Neuronal stem cell (in vitro differentiated cells): Measurements from ENCODE around the gene PPIE.
"Not testable (repeated sequence)": the region's sequence is repeated elsewhere in the genome, so short reads cannot be mapped to it uniquely, and the experiment has no call there.

Experiments
- DNase-seq: peaks from one replicate; pipeline ENCODE4 v3.0.0-alpha.2; 2013; ENCODE audit warnings: low spot score
- H2AFZ ChIP-seq: one replicate; pipeline ENCODE4 v1.6.1; 2013; ENCODE audit warnings: mild to moderate bottlenecking, low read length, inconsistent platforms
- H2AK5ac ChIP-seq: 2 replicates; pipeline ENCODE4 v1.6.1; 2013; ENCODE audit warnings: low read depth, mild to moderate bottlenecking, inconsistent platforms, low read length, moderate library complexity, mixed read lengths
- H2BK120ac ChIP-seq: 2 replicates; pipeline ENCODE4 v1.6.1; 2013; ENCODE audit warnings: low read depth, mild to moderate bottlenecking, inconsistent platforms, low read length, moderate library complexity, mixed read lengths
- H2BK12ac ChIP-seq: one replicate; pipeline ENCODE4 v1.6.1; 2013; ENCODE audit warnings: low read length, inconsistent platforms
- H2BK15ac ChIP-seq: 2 replicates; pipeline ENCODE4 v1.6.1; 2013; ENCODE audit warnings: mild to moderate bottlenecking, low read length, inconsistent platforms, mixed read lengths
- H2BK5ac ChIP-seq: one replicate; pipeline ENCODE4 v1.6.1; 2013; ENCODE audit warnings: inconsistent platforms, mild to moderate bottlenecking, low read length, moderate library complexity
- H3K14ac ChIP-seq: one replicate; pipeline ENCODE4 v1.6.1; 2013; ENCODE audit warnings: low read length, inconsistent platforms
- H3K18ac ChIP-seq: 2 replicates; pipeline ENCODE4 v1.6.1; 2013; ENCODE audit warnings: low read length, inconsistent platforms
- H3K23ac ChIP-seq: 2 replicates; pipeline ENCODE4 v1.6.1; 2013; ENCODE audit warnings: low read depth, mild to moderate bottlenecking, mixed read lengths, low read length, inconsistent platforms; ENCODE audit not compliant: poor library complexity
- H3K27ac ChIP-seq: replicated peaks from 3 replicates; pipeline ENCODE4 v1.5.1; 2013; ENCODE audit warnings: low read length, inconsistent platforms
- H3K27me3 ChIP-seq, 3 experiments: 2 replicates each; pipeline ENCODE4 v1.6.1; 2013; ENCODE audit warnings: low read length in 3 of 3, mild to moderate bottlenecking in 2 of 3, inconsistent platforms in 1 of 3, low read depth in 1 of 3, mixed read lengths in 1 of 3, moderate library complexity in 1 of 3; ENCODE audit not compliant: control insufficient read depth in 3 of 3, insufficient read depth in 3 of 3
- H3K36me3 ChIP-seq, 2 donors: replicated peaks in 1 of 2; 2 replicates each; pipeline ENCODE4 v1.6.1; 2013; ENCODE audit warnings: low read length in 2 of 2; ENCODE audit not compliant: control insufficient read depth in 2 of 2, insufficient read depth in 2 of 2
- H3K4ac ChIP-seq: 2 replicates; pipeline ENCODE4 v1.6.1; 2013; ENCODE audit warnings: inconsistent platforms, mild to moderate bottlenecking, low read length, moderate library complexity
- H3K4me1 ChIP-seq, 2 donors: 1 replicate in 1 of 2; 2 replicates in 1 of 2; pipeline ENCODE4 v1.6.1; 2013; ENCODE audit warnings: low read length in 2 of 2, low read depth in 1 of 2; ENCODE audit not compliant: control insufficient read depth in 2 of 2, insufficient read depth in 1 of 2
- H3K4me2 ChIP-seq: one replicate; pipeline ENCODE4 v1.6.1; 2013; ENCODE audit warnings: mild to moderate bottlenecking, low read length, inconsistent platforms; ENCODE audit not compliant: insufficient read depth, poor library complexity, severe bottlenecking
- H3K4me3 ChIP-seq, 2 donors: 2 replicates each; pipeline ENCODE4 v1.5.1; 2013; ENCODE audit warnings: low read length in 2 of 2, mild to moderate bottlenecking in 2 of 2, inconsistent platforms in 1 of 2, moderate library complexity in 1 of 2
- H3K79me1 ChIP-seq: one replicate; pipeline ENCODE4 v1.6.1; 2013; ENCODE audit warnings: low read depth, mild to moderate bottlenecking, inconsistent platforms, low read length, moderate library complexity
- H3K9ac ChIP-seq: one replicate; pipeline ENCODE4 v1.6.1; 2013; ENCODE audit warnings: mild to moderate bottlenecking, low read depth, low read length, inconsistent platforms; ENCODE audit not compliant: poor library complexity
- H3K9me3 ChIP-seq, 2 donors: replicated peaks in 1 of 2; 2 replicates each; pipeline versions ENCODE3 to v1.6.1; 2013; ENCODE audit warnings: low read length in 2 of 2, mild to moderate bottlenecking in 2 of 2, inconsistent platforms in 1 of 2, low read depth in 1 of 2, mixed read lengths in 1 of 2, moderate library complexity in 1 of 2; ENCODE audit not compliant: control insufficient read depth in 2 of 2, insufficient read depth in 1 of 2
- H4K8ac ChIP-seq: one replicate; pipeline ENCODE4 v1.6.1; 2013; ENCODE audit warnings: low read depth, mild to moderate bottlenecking, inconsistent platforms, low read length, moderate library complexity
- H4K91ac ChIP-seq: one replicate; pipeline ENCODE4 v1.6.1; 2013; ENCODE audit warnings: low read length, low read depth, mild to moderate bottlenecking, inconsistent platforms; ENCODE audit not compliant: poor library complexity
- WGBS, 2 donors: extraction: QIAGEN DNeasy Blood & Tissue Kit; methylation state at CpG; one replicate each; pipeline ENCODE4 v1.1.7; 2013; ENCODE audit warnings: missing lambda C conversion rate in 2 of 2, mixed read lengths in 1 of 2; ENCODE audit not compliant: insufficient read length in 2 of 2, insufficient replicate concordance in 1 of 2; ENCODE audit errors: extremely low coverage in 2 of 2; 5-methylcytosine and 5-hydroxymethylcytosine counted together

PPIE gene

GRCh38 chr1:39762550-39763540, 24.2 kb downstream of the PPIE start:
- Histone ChIP-seq H3K9me3 (peaks cover 0 to 4% of the 10 kb centered on the region in 2 donors), H3K18ac (no peak overlapping the region), H2BK5ac (no peak overlapping the region), H3K4me2 (no peak overlapping the region), H3K27ac (no peak overlapping the region), H3K9ac (no peak overlapping the region), H2BK12ac (no peak overlapping the region), H2BK15ac (no peak overlapping the region), H4K91ac (no peak overlapping the region), H3K23ac (no peak overlapping the region), H3K4me1 (no peaks in the 10 kb centered on the region), H3K27me3 (no peaks in the 10 kb centered on the region), H3K79me1 (no peaks in the 10 kb centered on the region), H3K4ac (no peak overlapping the region), H3K36me3 (peaks cover 5 to 20% of the 10 kb centered on the region in 2 donors), H3K14ac (no peak overlapping the region), H4K8ac (peak overlapping the region; percentile 48), H2AK5ac (no peak overlapping the region), H2BK120ac (no peak overlapping the region), H2AFZ (no peak overlapping the region), H3K4me3 (no peak overlapping the region)
- WGBS, 2 donors, result no CpG with 5 or more reads among the region's 30 CpGs
- DNase-seq, result no peak

GRCh38 chr1:39763619-39764374, 25.1 kb downstream of the PPIE start:
- Histone ChIP-seq H3K36me3 (peaks cover 5 to 13% of the 10 kb centered on the region in 2 donors), H3K9ac (peak overlapping the region; percentile 30)
- H3K27me3 ChIP-seq, H2BK120ac ChIP-seq, DNase-seq, H2AK5ac ChIP-seq, H3K4me3 ChIP-seq, H2BK15ac ChIP-seq, H2AFZ ChIP-seq, H3K18ac ChIP-seq, H3K4me1 ChIP-seq, H2BK12ac ChIP-seq, H3K27ac ChIP-seq, H4K8ac ChIP-seq, H3K79me1 ChIP-seq, H3K23ac ChIP-seq, H3K4me2 ChIP-seq, H4K91ac ChIP-seq, H3K4ac ChIP-seq, H3K9me3 ChIP-seq, H2BK5ac ChIP-seq, H3K14ac ChIP-seq: not testable (repeated sequence)
- WGBS, 2 donors, result no CpG with 5 or more reads among the region's 18 CpGs

- H3K18ac ChIP-seq, H3K4me3 ChIP-seq, H4K91ac ChIP-seq, H3K9ac ChIP-seq, H2BK5ac ChIP-seq, H2BK15ac ChIP-seq, H3K14ac ChIP-seq, H3K79me1 ChIP-seq, H3K27me3 ChIP-seq, H2AFZ ChIP-seq, H3K9me3 ChIP-seq, H4K8ac ChIP-seq, H2BK12ac ChIP-seq, H3K23ac ChIP-seq, H3K4me2 ChIP-seq, H3K27ac ChIP-seq, DNase-seq, H2BK120ac ChIP-seq, H3K4ac ChIP-seq, H3K4me1 ChIP-seq, H3K36me3 ChIP-seq, H2AK5ac ChIP-seq: not testable (repeated sequence)
- WGBS, 2 donors, result no CpG with 5 or more reads among the region's 19 CpGs
These were observed 25.8 kb downstream of the PPIE start for GRCh38 chr1:39764512-39764911.

GRCh38 chr1:39766466-39766865, 27.8 kb downstream of the PPIE start:
- not testable (repeated sequence) for H3K23ac ChIP-seq, H2BK5ac ChIP-seq, H3K79me1 ChIP-seq, H2BK12ac ChIP-seq, H3K27ac ChIP-seq, H4K8ac ChIP-seq, H3K4me3 ChIP-seq, H2BK120ac ChIP-seq, H2AFZ ChIP-seq, H3K4ac ChIP-seq, H3K36me3 ChIP-seq, DNase-seq, H3K4me1 ChIP-seq, H3K18ac ChIP-seq, H3K9me3 ChIP-seq, H3K4me2 ChIP-seq, H4K91ac ChIP-seq, H2BK15ac ChIP-seq, H2AK5ac ChIP-seq, H3K9ac ChIP-seq, H3K27me3 ChIP-seq, H3K14ac ChIP-seq
- WGBS, 2 donors, result no CpG with 5 or more reads among the region's 5 CpGs
